ENCODE results near the gene DNM2.

Gene DNM2

GRCh38 chr19:10872546-10873107, 154.7 kb downstream of the DNM2 start (continued):
- TF ChIP-seq ZNF341 (tag by site-specific recombination; IDR thresholded peaks at IDR 0.05; ENCODE audit: low read depth) = peak; percentile 7; the same call in 1 of the 2 replicates
- no peak for TF ChIP-seq ZSCAN16 (tag by site-specific recombination; IDR thresholded peaks at IDR 0.05)
- no peak for TF ChIP-seq GLI2 (tag by site-specific recombination; IDR thresholded peaks at IDR 0.05; ENCODE audit: borderline replicate concordance, low read depth)
- TF ChIP-seq PRDM4 (tag by site-specific recombination; IDR thresholded peaks at IDR 0.05) = peak; percentile 94
- TF ChIP-seq ZBTB20 (tag by site-specific recombination; IDR thresholded peaks at IDR 0.05) = 0 out of 2 replicates have a peak, but pooled peaks have one; percentile 5
- peak; percentile 20; the same call in 1 of the 2 replicates for TF ChIP-seq ZNF561 (tag by site-specific recombination; IDR thresholded peaks at IDR 0.05; ENCODE audit: borderline replicate concordance)
- TF ChIP-seq TSHZ1 (tag by site-specific recombination; IDR thresholded peaks at IDR 0.05; ENCODE audit: borderline replicate concordance) = no peak

GRCh38 chr19:10874024-10874423, 156.1 kb downstream of the DNM2 start:
- no peaks in the 10 kb centered on the region for H3K4me1 ChIP-seq (ENCODE audit: control insufficient read depth, insufficient read depth, low read length)
- ChIA-PET POLR2A (interaction anchor here (1.3 kb wide), 1 partner anchor 14 kb away, joined by 5 read pairs; no protein-coding TSS in a partner anchor), CTCF (interaction anchor here (0.5 to 3.0 kb wide), 6 partner anchors 10 to 162 kb away, joined by 3 to 20 read pairs (median 4); no protein-coding TSS in a partner anchor)
- no peak overlapping the region for H3K4me3 ChIP-seq (ENCODE audit: low read depth, low read length)
- H3K36me3 ChIP-seq (ENCODE audit: control insufficient read depth in 2 of 2, insufficient read depth in 1 of 2, low read length in 2 of 2) = peaks cover 13 to 16% of the 10 kb centered on the region in 2 experiments; a peak in 2 of 3 replicates
- no peak overlapping the region for H3K27ac ChIP-seq (ENCODE audit: extremely low read depth, low read depth, low read length)
- no peaks in the 10 kb centered on the region for H3K9me3 ChIP-seq (ENCODE audit: control insufficient read depth, insufficient read depth, low read depth, low read length)
- TF ChIP-seq ZNF155 (tag by site-specific recombination; IDR thresholded peaks at IDR 0.05) (no peak), ZNF362 (tag by site-specific recombination; IDR thresholded peaks at IDR 0.05) (peak; percentile 59; the same call in 1 of the 2 replicates), KLF8 (tag by site-specific recombination; IDR thresholded peaks at IDR 0.05) (0 out of 2 replicates have a peak, but pooled peaks have one; percentile 15), PRDM4 (tag by site-specific recombination; IDR thresholded peaks at IDR 0.05) (no peak), ZNF560 (tag by site-specific recombination; IDR thresholded peaks at IDR 0.05; ENCODE audit: borderline replicate concordance) (0 out of 2 replicates have a peak, but pooled peaks have one; percentile 4), ZNF776 (tag by site-specific recombination; IDR thresholded peaks at IDR 0.05; ENCODE audit: borderline replicate concordance) (no peak), ZNF660 (tag by site-specific recombination; IDR thresholded peaks at IDR 0.05) (no peak), ZBTB7A (tag by site-specific recombination; IDR thresholded peaks at IDR 0.05; ENCODE audit: low read depth) (no peak), ZNF239 (tag by site-specific recombination; IDR thresholded peaks at IDR 0.05) (no peak)
